GM21786 (cell line): ENCODE data around the gene ABCB9.

Source experiments
- ATAC-seq: cut with Tn5 transposase; IDR thresholded peaks from one replicate; pipeline ENCODE4 v1.9.1; 2021; ENCODE audit not compliant: unreplicated experiment

Gene ABCB9

GRCh38 chr12:122884091-122884826 lies 82.0 kb downstream of the ABCB9 start:
- ATAC-seq, result no peak

- no peak for ATAC-seq
These were observed 83.2 kb downstream of the ABCB9 start for GRCh38 chr12:122882908-122883558.

- no peak for ATAC-seq
These were observed 85.6 kb downstream of the ABCB9 start for GRCh38 chr12:122880668-122881067.

GRCh38 chr12:122880155-122880667 lies 86.1 kb downstream of the ABCB9 start:
- ATAC-seq, result no peak
